Activated T-cell treated with anti-CD3 and anti-CD28 coated beads for 4 hours (primary cell): ENCODE results near the gene TMEM132A.
"Not testable (repeated sequence)": the region's sequence is repeated elsewhere in the genome, so short reads cannot be mapped to it uniquely, and the experiment has no call there.

Source experiments
- DNase-seq: peaks from one replicate; pipeline ENCODE4 v3.0.0-alpha.2; 2020

TMEM132A gene

DNA sequence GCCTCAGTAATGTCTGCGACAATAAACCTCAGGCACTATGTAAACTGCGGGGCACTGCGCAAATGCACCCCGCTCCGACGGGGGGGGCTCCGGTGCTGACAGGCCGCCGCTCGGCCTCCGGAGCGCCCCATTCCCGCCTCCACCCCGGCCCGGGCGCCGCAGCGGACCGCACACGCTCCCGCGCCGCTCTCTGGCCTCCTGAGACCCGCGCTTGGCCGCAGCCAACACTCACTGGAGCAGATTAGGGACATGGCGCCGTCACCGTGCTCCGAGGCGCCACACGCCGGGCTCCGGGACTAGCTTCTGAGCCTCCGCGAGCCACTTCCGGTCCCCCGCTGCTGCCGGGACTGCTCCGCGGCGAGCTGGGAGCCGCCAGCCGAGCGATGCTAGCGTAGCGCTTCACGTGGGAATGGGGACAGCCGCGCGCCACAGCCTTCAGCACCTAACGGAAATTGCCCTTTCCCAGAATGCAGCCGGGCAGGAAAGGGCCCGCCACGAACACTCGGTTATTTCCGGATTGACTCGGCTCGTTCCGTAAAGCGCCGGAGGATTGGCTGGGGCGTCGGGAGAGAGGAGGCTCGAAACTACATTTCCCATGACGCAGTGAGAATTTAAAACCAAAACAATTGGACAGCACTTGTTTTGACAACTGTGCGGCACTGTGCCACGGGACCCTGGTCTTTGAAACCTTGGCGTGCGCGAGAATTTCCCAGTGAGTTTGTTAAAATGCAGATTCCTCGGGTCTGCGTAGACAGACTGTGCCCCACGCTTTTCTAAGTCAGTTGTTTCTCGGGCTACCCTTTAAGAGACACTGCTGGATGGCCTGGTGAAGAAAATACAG lies 17.9 kb upstream of the TMEM132A start, which contains the start of gene PRPF19:
Gene PRPF19, minus strand, starts transcription at position 454 of the 841 bp plus-strand sequence. Its CDS starts 203 bp downstream, at position 251.
- DNase-seq: peak; percentile 97

DNA sequence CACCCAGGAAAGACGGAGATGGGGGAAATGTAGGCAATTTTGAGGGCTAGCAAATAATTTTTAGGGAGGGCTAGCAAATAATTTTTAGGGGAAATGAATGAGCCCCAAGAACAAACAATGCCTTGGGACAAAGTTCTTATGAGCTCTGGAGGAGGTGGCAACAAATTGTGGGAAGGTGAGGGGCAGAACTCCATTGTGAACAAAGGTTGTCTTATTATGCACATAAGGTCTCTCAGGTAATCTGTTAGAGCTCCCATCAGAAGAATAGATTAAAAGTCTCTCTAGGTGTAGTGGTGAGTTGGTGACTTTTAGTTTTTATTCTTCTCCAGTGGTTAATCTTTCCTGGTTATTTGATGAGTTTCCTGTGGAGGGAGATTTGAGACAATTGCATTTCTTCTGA lies 15.5 kb upstream of the TMEM132A start:
- no peak for DNase-seq

DNA sequence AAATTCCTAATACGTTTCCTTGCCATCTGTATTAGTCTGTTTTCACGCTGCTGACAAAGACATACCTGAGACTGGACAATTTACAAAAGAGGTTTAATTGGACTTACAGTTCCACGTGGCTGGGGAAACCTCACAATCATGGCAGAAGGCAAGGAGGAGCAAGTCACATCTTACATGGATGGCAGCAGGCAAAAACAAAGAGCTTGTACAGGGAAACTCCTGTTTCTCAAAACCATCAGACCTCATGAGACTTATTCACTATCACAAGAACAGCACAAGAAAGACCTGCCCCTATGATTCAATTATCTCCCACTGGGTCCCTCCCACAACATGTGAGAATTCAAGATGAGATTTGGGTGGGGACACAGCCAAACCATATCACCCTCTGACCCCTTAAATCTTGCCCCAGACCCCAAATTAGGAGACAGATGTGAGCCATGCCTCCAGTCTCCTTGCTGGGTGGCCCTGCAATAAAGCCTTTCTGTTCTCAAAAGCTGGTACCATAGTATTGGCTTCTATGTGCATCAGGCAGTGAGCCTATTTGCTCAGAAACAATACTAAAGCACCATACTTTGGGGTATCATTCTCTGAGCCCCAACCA lies 14.5 kb upstream of the TMEM132A start:
- DNase-seq: not testable (repeated sequence)

DNA sequence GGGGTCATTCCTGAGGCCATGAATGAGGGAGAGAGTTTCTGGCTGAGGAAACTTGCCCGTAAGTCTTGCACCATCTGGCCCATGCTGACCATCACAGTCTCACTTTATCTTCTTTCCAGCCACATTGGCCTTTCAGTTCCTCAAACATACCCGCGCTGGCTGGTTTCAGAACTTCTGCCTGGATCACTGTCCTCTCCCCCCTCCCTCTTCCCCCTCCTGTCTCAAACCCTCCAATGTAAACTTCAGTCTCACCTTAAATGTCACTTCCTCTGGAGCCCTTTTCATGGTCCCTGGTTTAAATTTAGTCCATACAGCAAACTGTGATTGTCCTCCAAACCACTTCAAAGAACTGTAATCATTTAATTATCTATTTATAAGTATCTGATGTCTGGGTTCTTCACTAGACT lies 14.0 kb upstream of the TMEM132A start:
- DNase-seq: no peak

DNA sequence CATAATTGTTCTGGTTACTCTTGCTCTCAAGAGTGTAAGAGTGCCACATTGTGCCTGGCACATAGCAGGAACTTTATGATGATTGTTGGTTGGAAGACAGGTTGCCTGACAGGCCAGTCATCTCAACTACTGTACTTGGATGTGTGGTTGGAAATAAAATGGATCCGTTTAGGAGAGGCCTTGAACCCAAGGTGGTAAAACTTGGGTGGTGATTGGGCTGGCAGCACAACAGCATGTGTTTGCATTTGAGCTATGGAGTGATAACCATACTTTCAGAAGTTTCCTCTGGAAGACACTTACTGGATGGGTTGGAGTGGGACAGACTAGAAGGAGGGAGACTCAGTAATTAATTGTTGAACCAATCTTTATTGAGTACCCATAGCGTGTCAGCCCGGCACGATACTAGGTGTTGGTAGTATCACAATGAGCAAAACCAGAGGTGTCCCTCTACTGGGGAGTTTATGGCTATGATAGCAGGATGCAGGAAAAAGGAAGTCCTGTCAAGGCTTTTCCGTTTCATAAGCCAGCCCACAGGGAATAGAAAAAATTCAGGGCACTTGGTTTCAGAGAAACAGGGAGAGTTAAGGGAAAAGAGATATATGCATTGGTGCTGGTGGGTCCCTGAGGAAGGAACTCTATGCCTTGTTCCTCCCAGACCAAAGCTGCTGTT lies 13.4 kb upstream of the TMEM132A start:
- DNase-seq: no peak

DNA sequence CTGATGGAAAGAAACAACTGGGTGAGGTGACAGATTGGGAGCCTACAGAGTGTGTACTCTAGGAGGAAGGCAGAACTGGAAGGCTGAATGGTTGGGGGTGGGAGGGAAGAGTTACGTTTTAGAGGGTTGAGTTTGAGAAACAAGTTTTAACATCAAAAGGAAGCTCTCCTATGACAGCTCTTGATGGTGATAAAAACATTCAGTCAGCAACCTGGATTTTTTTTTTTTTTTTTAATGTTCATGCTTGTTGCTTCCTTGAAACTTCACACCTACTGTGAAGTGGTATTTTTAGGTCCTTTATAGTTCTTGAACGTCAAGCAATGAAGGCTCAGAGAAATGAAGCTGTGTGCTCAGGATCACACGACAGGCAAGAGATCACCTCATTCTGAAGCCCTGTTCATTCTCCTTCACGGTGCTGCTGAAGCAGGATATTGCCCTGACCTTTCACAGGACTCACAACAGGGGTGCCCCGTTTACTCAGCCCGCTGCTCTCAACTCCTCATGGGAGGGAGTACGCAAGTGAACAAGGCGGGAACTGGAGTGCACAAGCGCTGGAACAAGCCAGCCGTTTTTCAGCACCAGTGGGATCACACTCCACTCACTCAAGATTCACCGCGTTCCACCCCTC lies 11.9 kb upstream of the TMEM132A start:
- no peak for DNase-seq

DNA sequence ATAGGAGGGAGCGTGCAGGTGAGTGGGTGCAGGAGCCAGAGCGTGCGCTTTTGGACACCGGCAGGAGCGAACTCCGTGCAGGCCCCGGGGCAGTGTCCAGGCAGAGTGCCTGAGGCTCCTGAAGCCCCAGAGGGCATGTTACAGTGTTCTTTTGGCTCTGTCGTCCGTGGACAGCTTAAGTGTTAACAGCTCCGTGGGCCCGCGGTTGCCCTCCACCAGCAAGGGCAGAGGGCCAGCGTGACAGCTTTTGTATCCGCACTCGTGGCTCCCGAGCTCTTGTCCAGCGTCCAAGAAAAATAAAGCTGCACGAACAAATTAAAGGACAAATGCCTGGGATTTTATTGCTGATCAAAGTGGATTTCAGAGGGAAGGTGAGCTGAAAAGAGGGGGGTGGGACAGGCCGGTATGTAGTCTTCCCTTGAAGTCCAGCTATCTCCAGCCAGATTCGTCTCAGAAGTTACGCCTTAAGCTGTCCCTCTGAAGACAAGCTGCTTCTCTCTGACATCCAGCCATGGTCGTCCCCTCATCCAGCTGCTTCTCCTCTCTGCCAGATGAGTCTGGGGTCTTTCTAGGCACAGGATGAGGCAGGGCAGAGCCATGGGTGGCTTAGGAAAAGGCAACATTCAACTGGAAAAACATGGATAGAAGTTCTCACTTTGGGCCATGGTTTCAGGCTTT lies 11.3 kb upstream of the TMEM132A start:
- DNase-seq: no peak

DNA sequence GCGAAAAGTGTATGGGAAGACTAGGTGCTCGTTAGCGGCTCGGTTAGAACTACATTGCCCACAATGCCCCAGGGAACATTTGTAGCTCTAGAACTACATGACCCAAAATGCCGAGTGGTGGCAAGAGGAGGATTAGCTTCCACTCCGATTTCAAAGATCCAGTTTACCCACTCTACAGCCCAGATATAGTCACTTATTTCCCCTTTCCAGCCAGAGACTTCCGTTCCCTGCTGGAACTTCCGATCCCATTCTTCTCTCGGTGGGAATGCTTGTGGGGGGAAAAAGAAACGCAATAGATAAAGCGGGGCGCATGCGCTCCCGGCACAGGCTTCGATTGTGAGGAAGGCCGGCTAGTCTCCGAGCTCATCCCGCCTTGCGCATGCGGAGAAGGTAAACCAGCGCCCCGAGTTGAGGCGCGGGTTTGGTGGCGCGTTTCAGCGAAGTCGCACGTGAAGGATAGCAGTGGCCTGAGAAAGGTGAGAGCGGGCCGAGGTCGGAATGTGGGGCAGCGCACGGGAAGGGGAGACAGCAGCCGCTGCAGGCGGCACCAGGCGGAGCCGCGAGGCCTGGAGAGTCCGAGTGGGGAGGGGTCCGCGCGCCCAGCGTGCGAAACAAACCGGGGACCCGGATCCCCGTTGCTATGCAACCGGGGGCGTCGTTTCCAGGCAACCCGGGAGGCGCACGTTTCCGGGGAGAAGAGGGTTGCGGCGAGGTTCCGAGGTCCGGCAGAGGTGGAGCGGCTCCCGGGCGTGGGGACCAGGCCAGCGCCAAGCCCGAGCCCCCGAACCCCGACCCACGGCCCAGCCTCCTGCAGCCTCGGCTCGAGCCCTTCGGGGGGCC lies 10.2 kb upstream of the TMEM132A start, which contains the start of gene TMEM109:
Gene TMEM109, plus strand, starts transcription at position 366 of the 840 bp plus-strand sequence. CDS start 5,536 bp downstream, outside the sequence.
- peak; percentile 78 for DNase-seq

DNA sequence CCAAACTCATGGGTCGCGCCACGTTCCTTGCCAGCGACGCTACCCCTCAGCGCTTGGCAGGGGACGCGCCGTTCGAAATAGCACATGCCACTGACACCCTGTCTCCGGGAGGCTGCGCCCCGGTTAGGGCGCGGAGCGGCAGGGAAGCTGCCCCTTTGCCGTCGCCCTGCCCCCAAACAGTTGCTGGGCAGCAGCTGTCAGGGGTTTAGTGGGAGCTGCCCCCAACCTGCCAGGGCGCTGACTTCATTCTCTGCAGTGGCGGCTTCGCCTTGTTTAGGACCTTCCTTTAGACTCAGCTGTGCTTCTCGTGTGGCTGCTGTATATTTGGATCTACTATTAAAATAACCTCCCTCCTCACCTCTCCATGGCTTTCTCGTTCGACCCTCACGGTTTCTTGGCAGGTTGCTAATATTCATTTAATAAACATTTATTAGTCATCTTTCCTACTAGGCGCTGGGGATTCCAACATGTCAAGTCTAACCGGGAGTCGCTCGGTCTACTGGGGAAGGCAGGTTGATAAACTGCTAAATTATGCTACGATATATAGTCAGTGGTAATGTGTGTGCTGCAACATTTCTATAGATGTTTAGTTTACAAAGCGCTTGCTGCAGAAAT lies 9.5 kb upstream of the TMEM132A start:
- DNase-seq: peak; percentile 25

DNA sequence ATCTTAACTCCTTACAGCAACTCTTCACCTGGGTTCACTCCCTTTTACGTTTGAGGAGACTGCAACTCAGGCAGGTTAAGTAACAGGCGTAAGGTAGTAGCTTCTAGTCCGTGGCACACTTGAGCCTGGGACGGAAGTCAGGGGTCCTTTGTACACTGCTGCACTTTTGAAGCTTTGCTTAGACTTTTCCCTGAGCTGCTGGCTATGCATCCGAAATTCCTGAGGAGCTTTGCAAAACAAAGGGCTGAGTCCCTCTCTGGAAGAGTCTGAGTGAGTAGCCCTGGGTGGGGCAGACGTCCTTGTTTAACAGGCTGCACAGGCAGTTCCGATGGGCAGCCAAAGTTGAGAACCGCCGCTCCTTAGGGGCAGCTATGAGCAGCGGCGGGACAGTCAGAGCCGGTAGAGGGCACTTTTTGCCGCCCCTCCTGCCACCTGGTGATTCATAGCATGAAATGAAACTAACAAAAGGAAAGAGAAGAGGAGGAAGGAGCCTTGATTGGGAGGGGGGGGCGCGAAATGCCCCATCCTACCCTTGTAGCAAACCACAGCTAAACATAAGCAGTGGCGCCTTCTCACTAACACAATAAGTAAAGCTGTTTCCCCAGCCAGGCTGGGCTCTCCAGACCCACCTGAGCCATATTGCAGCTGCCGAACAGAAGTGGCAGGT lies 8.9 kb upstream of the TMEM132A start:
- DNase-seq: peak; percentile 60

DNA sequence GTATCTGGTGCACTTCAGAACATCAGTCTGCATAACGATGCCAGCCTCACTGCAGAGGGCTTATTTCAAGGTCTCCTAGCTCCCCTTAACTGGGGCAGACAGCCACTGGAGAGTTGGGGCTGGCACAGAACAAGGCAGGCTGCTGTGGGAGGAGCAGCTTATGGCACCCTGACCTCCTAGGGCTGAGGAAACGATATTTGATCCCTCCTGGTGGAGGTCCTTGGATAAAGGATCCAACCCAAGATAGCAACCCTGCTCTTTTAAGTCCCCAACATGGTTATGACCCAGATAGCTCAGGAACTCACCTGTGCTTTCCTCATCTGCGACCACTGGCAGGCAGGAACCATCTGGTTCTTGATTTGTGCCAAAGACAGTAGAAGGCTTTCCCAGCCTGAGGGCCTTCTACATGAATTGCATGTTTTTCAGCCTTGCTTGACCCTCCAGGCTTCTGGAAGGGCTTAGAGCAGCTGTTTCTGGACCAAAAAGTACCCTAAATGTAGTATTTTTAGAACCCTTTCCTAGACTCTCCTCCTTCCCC lies 7.5 kb upstream of the TMEM132A start:
- DNase-seq: no peak

DNA sequence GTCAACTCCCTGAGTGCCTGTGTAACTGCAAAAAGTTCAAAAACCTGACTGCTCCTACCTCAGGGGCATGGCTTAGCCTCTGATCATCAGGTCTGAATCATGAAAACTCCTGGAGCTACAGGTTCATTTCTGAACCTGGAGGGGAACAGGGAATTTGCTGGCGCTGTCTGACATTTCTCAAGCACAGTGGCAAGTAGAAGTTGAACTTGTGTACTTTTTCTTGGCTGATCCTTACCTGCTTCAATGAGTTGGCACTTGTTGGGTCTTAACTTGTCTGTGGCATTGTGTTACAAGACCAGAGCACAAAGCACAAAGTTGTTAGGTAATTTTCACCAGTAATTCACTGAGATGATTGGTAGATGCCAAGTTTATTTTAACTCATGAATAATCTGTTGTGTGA lies 7.0 kb upstream of the TMEM132A start:
- no peak for DNase-seq

DNA sequence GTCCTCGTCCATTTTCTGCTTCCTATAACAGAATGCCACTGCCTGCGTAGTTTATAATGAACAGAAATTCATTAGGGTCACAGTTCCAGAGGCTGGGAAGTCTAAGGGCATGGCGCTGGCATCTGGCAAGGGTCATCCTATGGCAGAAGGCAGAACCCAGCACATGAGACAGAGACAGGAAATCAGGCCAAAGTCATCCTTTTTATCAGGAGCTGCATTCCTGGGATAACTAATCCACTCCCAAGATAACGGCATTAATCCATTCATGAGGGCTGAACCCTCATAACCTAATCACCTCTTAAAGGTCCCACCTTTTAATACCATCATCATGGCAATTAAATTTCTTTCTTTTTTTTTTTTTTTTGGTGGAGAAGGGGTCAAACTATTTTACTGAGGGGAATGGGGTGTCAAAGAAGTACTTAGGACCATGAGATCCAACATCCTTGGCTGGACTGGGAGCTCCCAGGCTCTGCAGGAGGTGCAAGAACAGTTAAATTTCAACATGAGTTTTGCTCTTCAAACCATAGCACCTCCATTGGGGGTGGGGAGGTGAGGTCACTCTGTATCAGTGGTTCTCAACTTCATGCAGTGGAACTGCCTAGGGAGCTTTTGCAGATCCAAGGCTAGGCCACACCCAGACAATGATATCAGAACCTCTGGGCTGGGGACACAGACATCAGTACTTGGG lies 5.9 kb upstream of the TMEM132A start:
- no peak for DNase-seq

DNA sequence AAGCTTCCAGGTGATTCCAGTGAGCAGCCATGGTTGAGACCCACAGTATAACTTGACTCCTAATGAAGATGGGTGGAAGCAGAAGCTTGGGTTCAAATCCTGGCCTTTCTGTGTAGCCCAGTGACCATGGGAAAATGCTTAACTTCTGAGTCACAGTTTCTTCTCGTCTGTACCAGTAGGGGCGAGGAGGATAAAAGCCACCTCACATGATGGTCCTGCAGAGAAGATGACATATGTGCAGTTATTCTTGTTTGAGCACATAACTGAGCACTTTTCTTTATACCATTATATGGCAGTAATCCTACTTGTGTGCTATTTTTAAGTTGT lies 5.4 kb upstream of the TMEM132A start:
- no peak for DNase-seq

DNA sequence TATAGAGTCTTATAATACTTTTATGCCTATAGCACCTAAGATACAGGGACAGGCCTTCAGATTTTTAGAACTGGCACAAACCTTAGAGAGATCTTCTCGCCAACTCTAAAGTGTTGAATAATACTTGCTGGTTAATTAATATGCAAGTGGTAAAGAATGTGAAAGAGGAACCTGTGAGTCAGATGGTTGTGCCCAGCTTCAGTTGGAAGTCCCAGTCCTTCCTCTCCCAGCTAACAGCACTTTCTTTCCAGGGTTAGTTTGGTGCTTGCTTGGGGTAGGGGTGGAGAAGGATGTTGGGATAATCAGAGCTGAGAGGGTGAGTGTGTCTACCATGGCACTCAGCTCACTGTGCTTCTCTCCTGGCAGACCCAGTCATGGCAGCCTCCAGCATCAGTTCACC lies 4.9 kb upstream of the TMEM132A start:
- no peak for DNase-seq

DNA sequence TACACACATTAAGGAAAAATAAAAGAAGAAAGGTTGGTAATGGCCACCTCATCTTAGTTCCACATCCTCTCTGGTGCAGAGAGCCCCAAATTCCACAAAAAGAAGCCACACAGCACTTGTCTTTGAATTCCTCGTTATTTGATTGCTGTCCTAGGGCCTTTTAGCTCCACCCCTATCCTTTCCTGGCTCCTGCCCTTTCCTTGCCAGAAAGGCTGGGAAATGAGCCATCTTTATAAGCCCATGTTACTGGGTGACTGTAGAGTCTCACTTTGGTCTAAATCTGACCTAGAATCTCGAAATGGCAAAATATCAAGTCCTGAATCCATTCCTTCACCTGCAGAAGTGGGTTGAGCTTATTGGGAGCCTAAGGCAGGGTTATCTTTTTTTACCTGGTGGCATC lies 4.3 kb upstream of the TMEM132A start:
- no peak for DNase-seq

DNA sequence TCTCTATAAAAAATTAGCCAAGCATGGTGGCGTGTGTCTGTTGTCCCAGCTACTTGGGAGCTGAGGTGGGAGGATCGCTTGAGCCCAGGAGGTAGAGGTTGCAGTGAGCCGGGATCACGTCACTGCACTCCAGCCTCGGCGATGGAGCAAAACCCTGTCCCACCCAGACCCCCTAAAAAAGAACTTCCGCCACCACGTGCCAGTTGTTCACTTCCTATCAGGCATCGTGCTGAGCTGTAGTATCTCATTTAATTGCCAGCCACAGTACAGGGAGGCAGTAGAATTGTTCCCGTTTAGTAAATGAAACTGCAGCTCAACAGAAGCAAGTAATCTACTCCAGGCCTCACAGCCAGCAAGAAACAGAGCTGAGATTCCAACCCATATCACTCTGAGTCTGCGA lies 3.0 kb upstream of the TMEM132A start:
- no peak for DNase-seq

DNA sequence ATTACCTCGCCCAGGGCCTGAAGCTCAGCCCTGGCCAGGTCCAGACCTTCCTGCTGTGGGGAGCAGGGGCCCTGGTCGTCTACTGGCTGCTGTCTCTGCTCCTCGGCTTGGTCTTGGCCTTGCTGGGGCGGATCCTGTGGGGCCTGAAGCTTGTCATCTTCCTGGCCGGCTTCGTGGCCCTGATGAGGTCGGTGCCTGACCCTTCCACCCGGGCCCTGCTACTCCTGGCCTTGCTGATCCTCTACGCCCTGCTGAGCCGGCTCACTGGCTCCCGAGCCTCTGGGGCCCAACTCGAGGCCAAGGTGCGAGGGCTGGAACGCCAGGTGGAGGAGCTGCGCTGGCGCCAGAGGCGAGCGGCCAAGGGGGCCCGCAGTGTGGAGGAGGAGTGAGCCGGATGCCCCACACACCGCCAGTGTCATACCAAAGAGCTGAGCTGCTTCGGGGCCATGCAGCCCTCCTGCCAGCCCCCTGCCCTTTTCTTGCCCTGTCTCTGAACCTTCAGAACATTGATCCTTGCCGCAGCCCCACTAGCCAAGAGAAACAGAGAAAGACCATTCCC lies 2.4 kb upstream of the TMEM132A start:
- no peak for DNase-seq

DNA sequence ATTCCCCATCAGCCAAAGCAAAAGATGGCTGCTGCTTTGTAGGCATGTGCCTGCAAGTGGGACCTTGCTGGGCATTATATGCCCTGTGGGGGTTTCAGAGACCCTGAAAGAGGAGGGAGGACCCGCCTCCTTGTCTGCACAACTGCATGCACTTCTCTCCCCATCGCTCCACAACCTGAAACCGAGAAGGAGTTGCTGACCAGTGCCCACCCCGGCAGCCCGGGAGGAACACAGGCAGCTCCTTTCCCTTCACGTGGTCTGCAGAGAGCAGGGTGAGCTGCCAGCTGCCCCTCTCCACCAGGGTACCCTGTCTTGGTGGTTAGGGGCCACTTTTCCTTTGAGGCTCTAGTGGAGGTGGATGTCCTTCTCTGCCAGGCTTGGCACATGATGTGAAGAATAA lies 1.4 kb upstream of the TMEM132A start:
- DNase-seq: no peak

DNA sequence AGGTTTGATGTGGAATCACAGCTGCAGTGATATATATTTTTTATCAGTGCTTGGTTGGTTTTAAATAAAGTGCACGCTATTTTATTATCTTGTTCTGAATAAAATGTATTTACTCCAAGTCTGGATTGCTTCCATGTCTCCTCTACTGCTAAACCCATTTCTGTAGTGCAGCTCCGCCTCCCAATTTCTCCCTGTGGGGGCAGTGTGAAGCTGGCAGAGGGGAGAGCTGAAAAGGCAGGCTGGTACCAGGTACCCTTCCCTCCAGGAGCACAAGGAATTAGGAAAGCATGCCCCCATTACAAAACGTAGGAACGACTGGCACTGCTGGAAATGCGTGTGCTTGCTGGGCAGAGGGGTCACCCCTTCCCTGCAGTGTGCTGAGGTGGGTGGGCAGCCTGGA lies 934 bp upstream of the TMEM132A start:
- DNase-seq: no peak
